ENCODE measurements around the gene MOSPD2. TPM values are rescaled to one million over a fixed set of nuclear protein-coding genes. Genes with fewer than 3 reads are reported as not detected.

The MOSPD2 gene
- total RNA-seq, 4 donors from 2014 or later, result 10.8 to 21.4 (median 17.4) TPM

- intact Hi-C loops (cut with DNase I; ENCODE audit: low total_unique reads), result no loop called here
- in situ Hi-C loops (cut with MboI; ENCODE audit: low pct_ligation_motif_present in 1 of 4, low pct_unique_long_range_greater_than_20kb in 1 of 4, low sequenced_read_pairs in 3 of 4), result no loop called here
- no peak overlapping the region for H3K27ac ChIP-seq
- H3K4me1 ChIP-seq, result no peaks in the 10 kb centered on the region
- DNase-seq, result no peak
- no peaks in the 10 kb centered on the region for H3K27me3 ChIP-seq
- no peaks in the 10 kb centered on the region for H3K9me3 ChIP-seq
- WGBS, 2 donors (ENCODE audit: low coverage in 1 of 2), result 62 to 71% methylated on average over 1 to 3 of the region's 3 CpGs
- H3K36me3 ChIP-seq, result no peaks in the 10 kb centered on the region
- TF ChIP-seq CTCF (IDR thresholded peaks at IDR 0.05) (no peak), EP300 (IDR thresholded peaks at IDR 0.05; ENCODE audit: low read depth) (no peak), POLR2AphosphoS5 (IDR thresholded peaks at IDR 0.05) (no peak), POLR2A (IDR thresholded peaks at IDR 0.05) (no peak)
- H3K4me3 ChIP-seq, result no peak overlapping the region
Measured at GRCh38 chrX:14851526-14851925, 21.7 kb upstream of the MOSPD2 start.

GRCh38 chrX:14864631-14865030 is 8.6 kb upstream of the MOSPD2 start:
- WGBS, 2 donors (ENCODE audit: low coverage in 1 of 2), result 83% methylated on average over 1 of the region's 1 CpG; no CpG with 5 or more reads in 1 of the 2 donors
- DNase-seq, result no peak
- TF ChIP-seq EP300 (IDR thresholded peaks at IDR 0.05; ENCODE audit: low read depth) (no peak), POLR2A (IDR thresholded peaks at IDR 0.05) (no peak), POLR2AphosphoS5 (IDR thresholded peaks at IDR 0.05) (no peak), CTCF (IDR thresholded peaks at IDR 0.05) (no peak)

GRCh38 chrX:14865201-14865600 is 8.0 kb upstream of the MOSPD2 start:
- H3K36me3 ChIP-seq, result no peaks in the 10 kb centered on the region
- no peak for DNase-seq
- no peak for TF ChIP-seq POLR2A (IDR thresholded peaks at IDR 0.05)
- no peak for TF ChIP-seq EP300 (IDR thresholded peaks at IDR 0.05; ENCODE audit: low read depth)
- TF ChIP-seq POLR2AphosphoS5 (IDR thresholded peaks at IDR 0.05), result no peak
- TF ChIP-seq CTCF (IDR thresholded peaks at IDR 0.05), result no peak
- intact Hi-C loops (cut with DNase I; ENCODE audit: low total_unique reads), result no loop called here
- no peaks in the 10 kb centered on the region for H3K9me3 ChIP-seq
- no peaks in the 10 kb centered on the region for H3K27me3 ChIP-seq
- in situ Hi-C loops (cut with MboI; ENCODE audit: low pct_ligation_motif_present in 1 of 4, low pct_unique_long_range_greater_than_20kb in 1 of 4, low sequenced_read_pairs in 3 of 4), result no loop called here
- H3K4me3 ChIP-seq, result no peak overlapping the region
- no peaks in the 10 kb centered on the region for H3K4me1 ChIP-seq
- H3K27ac ChIP-seq, result no peak overlapping the region
- WGBS, 2 donors (ENCODE audit: low coverage in 1 of 2), result 60 to 74% methylated on average over 1 of the region's 1 CpG

More at GRCh38 chrX:14864631-14865030, 8.6 kb upstream of the MOSPD2 start:
- in situ Hi-C loops (cut with MboI; ENCODE audit: low pct_ligation_motif_present in 1 of 4, low pct_unique_long_range_greater_than_20kb in 1 of 4, low sequenced_read_pairs in 3 of 4), result no loop called here
- Histone ChIP-seq H3K4me1 (no peaks in the 10 kb centered on the region), H3K36me3 (no peaks in the 10 kb centered on the region), H3K27me3 (no peaks in the 10 kb centered on the region), H3K9me3 (no peaks in the 10 kb centered on the region), H3K27ac (no peak overlapping the region), H3K4me3 (no peak overlapping the region)
- intact Hi-C loops (cut with DNase I; ENCODE audit: low total_unique reads), result no loop called here

GRCh38 chrX:14871767-14872166 is 1.5 kb upstream of the MOSPD2 start:
- no peaks in the 10 kb centered on the region for H3K27me3 ChIP-seq
- no peak for DNase-seq
- TF ChIP-seq EP300 (IDR thresholded peaks at IDR 0.05; ENCODE audit: low read depth) (no peak), POLR2A (IDR thresholded peaks at IDR 0.05) (no peak)
- no peaks in the 10 kb centered on the region for H3K9me3 ChIP-seq
- H3K27ac ChIP-seq, result no peak overlapping the region
- WGBS, 2 donors (ENCODE audit: low coverage in 1 of 2), result 45% methylated on average over 1 of the region's 1 CpG; no CpG with 5 or more reads in 1 of the 2 donors
- H3K36me3 ChIP-seq, result no peaks in the 10 kb centered on the region
- intact Hi-C loops (cut with DNase I; ENCODE audit: low total_unique reads), result no loop called here
- in situ Hi-C loops (cut with MboI; ENCODE audit: low pct_ligation_motif_present in 1 of 4, low pct_unique_long_range_greater_than_20kb in 1 of 4, low sequenced_read_pairs in 3 of 4), result no loop called here
- H3K4me3 ChIP-seq, result no peak overlapping the region
- peaks cover 0 to 9% (median 3%) of the 10 kb centered on the region in 4 donors for H3K4me1 ChIP-seq

- peaks cover 0 to 9% (median 3%) of the 10 kb centered on the region in 4 donors for H3K4me1 ChIP-seq
- no peaks in the 10 kb centered on the region for H3K36me3 ChIP-seq
- peak overlapping the region in 3 of 4 donors; percentile 56 to 82 (median 71) for H3K27ac ChIP-seq
- in situ Hi-C loops (cut with MboI; ENCODE audit: low pct_ligation_motif_present in 1 of 4, low pct_unique_long_range_greater_than_20kb in 1 of 4, low sequenced_read_pairs in 3 of 4) (no loop called here), intact Hi-C loops (cut with DNase I; ENCODE audit: low total_unique reads) (no loop called here)
- H3K4me3 ChIP-seq, result peak overlapping the region in 3 of 4 donors; percentile 44 to 86 (median 63)
- TF ChIP-seq CTCF (IDR thresholded peaks at IDR 0.05) (no peak), POLR2A (IDR thresholded peaks at IDR 0.05) (no peak), POLR2AphosphoS5 (IDR thresholded peaks at IDR 0.05) (no peak), EP300 (IDR thresholded peaks at IDR 0.05; ENCODE audit: low read depth) (no peak)
- no peak for DNase-seq
- H3K27me3 ChIP-seq, result no peaks in the 10 kb centered on the region
- WGBS, 2 donors (ENCODE audit: low coverage in 1 of 2), result 39 to 40% methylated on average over 2 to 7 of the region's 7 CpGs
- H3K9me3 ChIP-seq, result no peaks in the 10 kb centered on the region
Measured at GRCh38 chrX:14872355-14872754, 866 bp upstream of the MOSPD2 start.

Measured in transverse colon (tissue), 4 donors.